OCI-LY7 (cell line): ENCODE data around the gene ATG2A. TPM values are rescaled to one million over a fixed set of nuclear protein-coding genes. Genes with fewer than 3 reads are reported as not detected.

Source experiments
- BruUV-seq: library from RNA; stranded (reverse); fragments of 400-500 nt; replicated peaks from 2 replicates; lab custom pipeline; 2021; lab: Mats Ljungman, UMichigan
- CTCF ChIA-PET: fragments of 300-600 bp; sonication (Branson Sonifier 250); formaldehyde crosslinking; loops from one replicate; lab custom pipeline; 2022; ENCODE audit warnings: antibody characterized with exemption; ENCODE audit not compliant: unreplicated experiment; lab: Charles Lee
- POLR2A ChIA-PET: fragments of 300-600 bp; sonication (Branson Sonifier 250); formaldehyde crosslinking; loops from one replicate; lab custom pipeline; 2022; ENCODE audit warnings: antibody characterized with exemption; lab: Charles Lee
- DNase-seq: peaks from one replicate; pipeline ENCODE4 v3.0.0-alpha.2; 2015; ENCODE audit warnings: low spot score
- H2AFZ ChIP-seq: fragments of 200-600 bp; sonication (generic), shearing (Covaris generic); 2 replicates; pipeline ENCODE4 v1.6.1; 2014; ENCODE audit warnings: mild to moderate bottlenecking, antibody characterized with exemption, low read length, moderate library complexity
- H3K27ac ChIP-seq: fragments of 200-600 bp; sonication (generic); 2 replicates; pipeline ENCODE4 v1.5.1; 2014; ENCODE audit warnings: mixed run types, low read depth, mild to moderate bottlenecking, moderate library complexity, low read length, inconsistent platforms; ENCODE audit not compliant: poor library complexity, severe bottlenecking
- H3K36me3 ChIP-seq: fragments of 200-600 bp; sonication (generic); 2 replicates; pipeline ENCODE4 v1.6.1; 2014; ENCODE audit warnings: mild to moderate bottlenecking, antibody characterized with exemption, low read length, moderate library complexity, mixed read lengths; ENCODE audit not compliant: insufficient read depth
- H3K4me1 ChIP-seq: fragments of 200-600 bp; sonication (generic); 2 replicates; pipeline ENCODE4 v1.5.1; 2014; ENCODE audit warnings: mild to moderate bottlenecking, low read length; ENCODE audit not compliant: insufficient read depth, poor library complexity, severe bottlenecking
- H3K4me2 ChIP-seq: fragments of 200-600 bp; sonication (generic); 2 replicates; pipeline ENCODE4 v1.6.1; 2014; ENCODE audit warnings: mild to moderate bottlenecking, low read length
- H3K4me3 ChIP-seq: fragments of 200-600 bp; sonication (generic); 2 replicates; pipeline ENCODE4 v1.5.1; 2014; ENCODE audit warnings: mild to moderate bottlenecking, low read depth, low read length; ENCODE audit not compliant: poor library complexity, severe bottlenecking
- H3K79me2 ChIP-seq: fragments of 200-600 bp; sonication (generic); 2 replicates; pipeline ENCODE4 v1.6.1; 2016; ENCODE audit warnings: low read depth, mild to moderate bottlenecking, low read length, moderate library complexity, mixed read lengths; ENCODE audit not compliant: insufficient read depth
- H3K9me2 ChIP-seq: fragments of 200-600 bp; sonication (generic); 2 replicates; pipeline ENCODE4 v1.6.1; 2016; ENCODE audit warnings: mild to moderate bottlenecking, low read length, mixed read lengths; ENCODE audit not compliant: insufficient read depth
- H3K9me3 ChIP-seq: fragments of 200-600 bp; sonication (generic); 2 replicates; pipeline ENCODE4 v1.6.1; 2014; ENCODE audit warnings: mild to moderate bottlenecking, mixed run types, low read length, mixed read lengths
- H4K20me1 ChIP-seq: fragments of 200-600 bp; sonication (generic); 2 replicates; pipeline ENCODE4 v1.6.1; 2014; ENCODE audit warnings: mild to moderate bottlenecking, antibody characterized with exemption, low read length, moderate library complexity, mixed read lengths; ENCODE audit not compliant: insufficient read depth
- EZH2phosphoT487 ChIP-seq: fragments of 200-600 bp; sonication (generic); IDR thresholded peaks from 2 replicates; pipeline ENCODE4 v1.6.1; 2018; ENCODE audit warnings: low read depth, borderline replicate concordance, mild to moderate bottlenecking, mixed run types, antibody characterized with exemption, low read length, moderate library complexity, mixed read lengths
- intact Hi-C: fragments of 100-400 bp; cut with micrococcal nuclease; formaldehyde crosslinking; loops from one replicate; pipeline ENCODE4 v1.10.0; 2022; ENCODE audit not compliant: unreplicated experiment
- total RNA-seq, 2 experiments: library from RNA; depleted of rRNA in 1 of 2; stranded (reverse); fragments of >200 nt in 1 of 2; shearing (Covaris generic) in 1 of 2; gene quantifications; 2 replicates each; pipeline ENCODE4 v1.2.3, GENCODE V29; 2014 to 2022
- TF ChIP-seq, protein P1 (sequence below): fragments of 200-600 bp; sonication (generic); conservative IDR thresholded peaks from 2 replicates; pipeline ENCODE4 v1.5.1; 2014; ENCODE audit warnings: mild to moderate bottlenecking, antibody characterized with exemption, low read length, moderate library complexity, mixed read lengths

ATG2A gene
- total RNA-seq, 2 experiments from 2014 or later: 18.1 to 28.2 TPM

DNA sequence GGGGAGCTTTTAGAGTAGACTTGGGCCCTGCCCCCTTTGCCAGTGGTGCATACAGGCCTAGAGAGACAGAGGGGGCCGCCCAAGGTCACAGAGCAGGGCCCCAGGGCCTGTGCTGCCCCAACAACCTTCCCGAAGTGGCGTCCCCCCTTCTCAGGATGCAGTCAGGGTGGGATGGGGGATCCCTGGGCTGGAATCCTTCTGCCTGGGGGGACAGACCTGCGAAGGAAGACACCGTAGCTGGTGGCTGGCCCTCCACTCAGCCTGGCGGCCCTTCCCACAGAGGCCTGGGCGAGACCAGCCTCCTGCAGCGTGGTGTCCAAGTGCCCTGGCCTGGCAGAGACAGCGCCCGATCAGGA is 24.2 kb downstream of the ATG2A start:
- no peaks in the 10 kb centered on the region for H3K9me3 ChIP-seq
- TF ChIP-seq, protein P1, sequence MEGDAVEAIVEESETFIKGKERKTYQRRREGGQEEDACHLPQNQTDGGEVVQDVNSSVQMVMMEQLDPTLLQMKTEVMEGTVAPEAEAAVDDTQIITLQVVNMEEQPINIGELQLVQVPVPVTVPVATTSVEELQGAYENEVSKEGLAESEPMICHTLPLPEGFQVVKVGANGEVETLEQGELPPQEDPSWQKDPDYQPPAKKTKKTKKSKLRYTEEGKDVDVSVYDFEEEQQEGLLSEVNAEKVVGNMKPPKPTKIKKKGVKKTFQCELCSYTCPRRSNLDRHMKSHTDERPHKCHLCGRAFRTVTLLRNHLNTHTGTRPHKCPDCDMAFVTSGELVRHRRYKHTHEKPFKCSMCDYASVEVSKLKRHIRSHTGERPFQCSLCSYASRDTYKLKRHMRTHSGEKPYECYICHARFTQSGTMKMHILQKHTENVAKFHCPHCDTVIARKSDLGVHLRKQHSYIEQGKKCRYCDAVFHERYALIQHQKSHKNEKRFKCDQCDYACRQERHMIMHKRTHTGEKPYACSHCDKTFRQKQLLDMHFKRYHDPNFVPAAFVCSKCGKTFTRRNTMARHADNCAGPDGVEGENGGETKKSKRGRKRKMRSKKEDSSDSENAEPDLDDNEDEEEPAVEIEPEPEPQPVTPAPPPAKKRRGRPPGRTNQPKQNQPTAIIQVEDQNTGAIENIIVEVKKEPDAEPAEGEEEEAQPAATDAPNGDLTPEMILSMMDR: no peak
- no peak for TF ChIP-seq EZH2phosphoT487
- no peak for DNase-seq
- POLR2A ChIA-PET: interaction anchor here (2.0 kb wide), 1 partner anchor 44 kb away, joined by 4 read pairs; no protein-coding TSS in a partner anchor
- no peaks in the 10 kb centered on the region for H3K9me2 ChIP-seq
- no peak overlapping the region for H3K4me3 ChIP-seq
- no peaks in the 10 kb centered on the region for H4K20me1 ChIP-seq
- no peak overlapping the region for H2AFZ ChIP-seq
- H3K79me2 ChIP-seq: no peaks in the 10 kb centered on the region
- intact Hi-C loops: loop anchor here (5.0 kb wide), 1 partner anchor 106 kb away; no protein-coding TSS in a partner anchor
- CTCF ChIA-PET: interaction anchor here (1.3 to 2.9 kb wide), 2 partner anchors 9 to 45 kb away, joined by 4 to 9 read pairs; no protein-coding TSS in a partner anchor
- no peak overlapping the region for H3K27ac ChIP-seq
- H3K4me1 ChIP-seq: peaks cover 18% of the 10 kb centered on the region
- peaks cover 3% of the 10 kb centered on the region; the same call in 1 of the 2 replicates for H3K36me3 ChIP-seq
- H3K4me2 ChIP-seq: no peak overlapping the region
- no TSS peak for BruUV-seq

DNA sequence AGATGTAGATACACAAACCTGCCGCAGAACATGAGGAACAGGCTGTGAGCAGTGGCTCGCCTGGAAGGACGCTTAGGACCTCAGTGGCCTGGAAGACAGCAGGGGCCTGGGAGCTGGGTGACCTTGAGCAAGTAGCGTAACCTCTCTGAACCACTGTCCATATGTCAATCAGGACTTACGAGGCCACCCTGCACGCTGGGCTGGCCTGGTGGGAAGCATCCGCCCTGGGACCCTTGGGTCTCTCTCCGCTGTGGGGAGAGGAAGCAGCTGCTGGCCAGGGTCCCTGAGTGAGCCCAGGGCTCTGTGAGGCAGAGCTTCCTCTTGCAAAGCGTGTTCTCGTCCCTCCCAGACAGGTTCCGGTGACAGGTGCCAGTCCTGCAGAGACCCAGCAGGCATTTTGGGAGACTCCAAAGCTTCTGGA is 24.6 kb downstream of the ATG2A start:
- CTCF ChIA-PET: interaction anchor here (1.3 to 2.9 kb wide), 2 partner anchors 9 to 44 kb away, joined by 4 to 9 read pairs; no protein-coding TSS in a partner anchor
- BruUV-seq: no TSS peak

More for the DNA sequence above, 24.6 kb downstream of the ATG2A start:
- intact Hi-C loops: loop anchor here (5.0 kb wide), 1 partner anchor 105 kb away; no protein-coding TSS in a partner anchor
- no peaks in the 10 kb centered on the region; the same call in 1 of the 2 replicates for H3K36me3 ChIP-seq
- H3K4me1 ChIP-seq: peaks cover 22% of the 10 kb centered on the region
- no peak overlapping the region for H2AFZ ChIP-seq
- no peaks in the 10 kb centered on the region for H3K79me2 ChIP-seq
- no peaks in the 10 kb centered on the region for H3K9me3 ChIP-seq
- DNase-seq: no peak
- no peaks in the 10 kb centered on the region for H4K20me1 ChIP-seq
- no peaks in the 10 kb centered on the region for H3K9me2 ChIP-seq
- no peak overlapping the region for H3K4me2 ChIP-seq
- TF ChIP-seq, protein P1: no peak
- no peak for TF ChIP-seq EZH2phosphoT487
- no peak overlapping the region for H3K27ac ChIP-seq
- POLR2A ChIA-PET: interaction anchor here (2.0 kb wide), 1 partner anchor 44 kb away, joined by 4 read pairs; no protein-coding TSS in a partner anchor
- no peak overlapping the region for H3K4me3 ChIP-seq
